NCI-H1105 treated with DMSO at 0.1 percent for 48 hours (cell line): ENCODE measurements around the gene KCNG3.

ENCODE experiments used
- DNase-seq: peaks from one replicate; lab custom pipeline; 2025; lab: John Stamatoyannopoulos, UW

The KCNG3 gene, protein sequence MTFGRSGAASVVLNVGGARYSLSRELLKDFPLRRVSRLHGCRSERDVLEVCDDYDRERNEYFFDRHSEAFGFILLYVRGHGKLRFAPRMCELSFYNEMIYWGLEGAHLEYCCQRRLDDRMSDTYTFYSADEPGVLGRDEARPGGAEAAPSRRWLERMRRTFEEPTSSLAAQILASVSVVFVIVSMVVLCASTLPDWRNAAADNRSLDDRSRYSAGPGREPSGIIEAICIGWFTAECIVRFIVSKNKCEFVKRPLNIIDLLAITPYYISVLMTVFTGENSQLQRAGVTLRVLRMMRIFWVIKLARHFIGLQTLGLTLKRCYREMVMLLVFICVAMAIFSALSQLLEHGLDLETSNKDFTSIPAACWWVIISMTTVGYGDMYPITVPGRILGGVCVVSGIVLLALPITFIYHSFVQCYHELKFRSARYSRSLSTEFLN

DNA sequence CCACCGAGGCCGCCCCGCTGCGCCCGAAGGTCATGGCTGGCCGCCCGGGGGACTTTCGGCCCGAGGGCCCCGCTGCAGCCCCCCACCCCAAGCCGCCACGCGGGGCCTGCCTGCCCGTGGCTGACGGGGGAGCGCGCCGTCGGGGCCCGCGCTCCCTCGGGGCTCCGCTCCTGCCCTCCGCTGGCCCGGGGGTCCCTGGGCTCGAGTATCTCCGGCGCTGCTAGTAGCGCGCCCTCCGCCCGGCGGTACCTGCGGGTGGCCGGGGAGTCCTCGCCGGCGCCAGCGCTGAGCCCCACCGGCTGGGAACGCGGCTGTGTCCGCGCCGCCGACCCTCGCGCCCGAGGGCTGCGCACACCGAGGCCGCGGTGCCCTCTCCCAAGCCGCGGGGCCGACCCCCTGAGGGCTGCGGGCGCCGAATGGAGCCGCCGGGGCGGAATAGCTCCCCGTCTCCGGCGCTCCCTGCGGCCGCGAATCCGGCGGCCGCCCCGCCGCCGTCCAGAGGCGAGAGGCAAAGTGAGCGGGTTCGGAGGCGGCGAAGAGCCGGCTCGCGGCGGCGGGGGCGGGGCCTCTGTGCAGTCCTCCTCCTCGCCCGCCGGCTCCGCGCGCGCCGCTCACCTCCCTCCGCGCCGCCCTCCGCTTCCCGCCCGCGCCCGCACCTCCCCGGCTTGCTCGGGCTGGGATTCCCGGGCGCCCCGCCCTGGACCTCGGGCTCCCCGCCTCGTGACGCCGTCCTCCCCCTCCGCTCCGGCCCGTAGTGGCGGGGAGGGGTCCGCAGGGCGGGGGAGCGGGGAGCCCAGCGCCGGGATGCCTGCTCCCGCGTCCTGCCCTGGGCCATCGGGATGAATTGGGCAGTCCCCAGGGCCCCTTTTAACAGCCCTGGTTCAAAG is at the start of gene KCNG3:
TSS of gene KCNG3 (minus strand) at position 515 of the 887 bp plus-strand sequence. CDS start at position 34, 481 bp downstream.
- peak; percentile 64 for DNase-seq

DNA sequence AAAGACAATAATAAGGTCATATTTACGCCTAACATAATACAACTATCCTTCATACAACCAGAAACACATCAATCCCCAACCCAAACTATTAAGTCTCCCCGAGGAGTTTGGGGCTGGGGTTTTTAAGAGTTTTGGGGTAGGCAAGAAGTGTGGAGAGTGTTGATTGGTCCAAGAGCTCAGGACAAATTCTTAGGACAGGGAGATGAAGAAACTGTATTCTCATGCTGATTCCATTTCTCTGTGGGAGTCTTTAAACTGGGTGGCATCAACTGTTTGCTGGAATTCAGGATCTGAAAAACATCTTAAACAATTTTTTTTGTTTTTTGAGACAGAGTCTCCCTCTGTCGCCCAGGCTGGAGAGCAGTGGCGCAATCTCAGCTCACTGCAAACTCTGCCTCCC is 49.1 kb upstream of the KCNG3 start:
- no peak for DNase-seq

DNA sequence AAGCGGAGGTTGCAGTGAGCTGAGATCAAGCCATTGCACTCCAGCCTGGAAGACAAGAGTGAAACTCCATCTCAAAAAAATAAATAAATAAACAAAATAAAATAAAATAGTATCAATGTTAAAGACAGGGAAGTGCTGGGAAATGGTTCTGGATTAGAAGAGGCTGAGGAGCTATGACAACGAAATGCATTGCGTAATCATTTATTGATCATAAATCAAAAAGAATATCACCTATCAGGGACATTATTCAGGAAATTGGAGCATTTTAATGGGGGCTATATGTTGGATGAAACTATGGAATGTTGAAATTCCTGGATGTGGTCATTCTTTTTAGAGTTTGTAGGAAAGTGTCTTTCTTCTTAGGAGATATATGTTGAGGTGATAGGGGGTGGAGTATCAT is 43.7 kb upstream of the KCNG3 start:
- no peak for DNase-seq

DNA sequence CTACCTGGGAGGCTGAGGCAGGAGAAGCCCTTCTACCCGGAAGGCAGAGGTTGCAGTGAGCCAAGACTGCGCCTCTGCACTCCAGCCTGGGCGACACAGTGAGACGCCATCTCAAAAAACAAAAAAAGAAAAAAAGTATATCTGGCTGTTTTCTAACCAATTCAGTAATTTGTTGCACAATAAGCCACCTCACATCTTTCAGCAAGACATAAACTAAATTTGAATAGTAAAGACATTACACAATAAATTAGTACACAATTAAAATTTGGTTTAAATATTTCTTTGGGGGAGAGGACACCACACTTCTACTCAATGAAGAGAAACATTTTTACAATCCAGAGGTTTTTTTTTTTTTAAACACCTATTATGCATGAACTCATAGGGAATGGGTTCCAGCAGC is 38.6 kb upstream of the KCNG3 start:
- DNase-seq: no peak

DNA sequence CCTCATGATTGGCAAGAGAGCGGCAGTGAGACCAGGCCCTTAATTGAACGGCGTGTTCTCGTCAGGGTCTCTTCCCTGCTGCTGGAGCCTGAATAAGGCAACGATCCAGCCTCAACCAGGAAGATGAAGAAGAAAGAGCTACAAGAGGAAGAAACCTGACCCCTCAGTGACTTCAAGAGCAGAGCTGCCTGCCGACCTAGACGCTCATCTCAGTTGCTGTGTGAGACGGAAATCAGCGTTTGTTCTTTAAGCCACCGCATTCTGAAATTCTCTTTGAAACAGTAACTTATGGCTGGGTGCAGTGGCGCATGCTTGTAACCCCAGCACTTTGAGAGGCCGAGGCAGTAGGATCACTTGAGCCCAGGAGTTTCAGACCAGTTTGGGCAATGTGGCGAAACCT is 29.6 kb upstream of the KCNG3 start:
- no peak for DNase-seq

DNA sequence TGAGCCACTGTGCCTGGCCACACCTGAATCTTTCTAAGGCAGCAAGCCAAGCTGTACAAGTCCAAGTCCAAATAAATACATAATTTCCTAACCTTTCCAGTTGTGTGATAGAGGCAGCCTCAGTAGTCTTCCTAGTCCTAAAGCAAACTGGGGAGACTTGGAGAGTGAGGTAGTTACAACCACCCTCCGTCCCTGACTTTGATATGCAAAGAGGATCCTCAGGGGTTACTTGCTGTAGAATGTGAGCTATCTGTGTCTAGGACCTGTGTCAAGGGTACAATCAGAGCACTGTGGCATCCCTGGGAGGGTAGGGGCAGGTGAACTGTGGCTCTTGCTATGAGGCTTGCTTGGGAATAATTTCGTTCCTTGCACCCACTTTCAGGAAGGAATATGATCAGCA is 28.3 kb upstream of the KCNG3 start:
- no peak for DNase-seq

DNA sequence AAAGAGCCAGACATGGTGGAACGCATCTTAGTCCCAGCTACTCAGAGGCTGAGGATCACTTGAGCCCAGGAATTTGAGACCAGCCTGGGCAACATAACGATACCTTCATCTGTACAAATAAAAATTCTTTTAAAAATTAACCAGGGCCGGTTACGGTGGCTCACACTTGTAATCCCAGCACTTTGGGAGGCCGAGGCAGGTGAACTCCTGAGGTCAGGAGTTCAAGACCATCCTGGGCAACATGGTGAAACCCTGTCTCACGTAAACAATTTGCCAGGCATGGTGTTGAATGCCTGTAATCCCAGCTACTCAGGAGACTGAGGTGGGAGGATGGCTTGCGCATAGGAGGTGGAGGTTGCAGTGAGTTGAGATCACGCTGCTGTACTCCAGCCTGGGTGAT is 25.8 kb upstream of the KCNG3 start:
- DNase-seq: no peak

DNA sequence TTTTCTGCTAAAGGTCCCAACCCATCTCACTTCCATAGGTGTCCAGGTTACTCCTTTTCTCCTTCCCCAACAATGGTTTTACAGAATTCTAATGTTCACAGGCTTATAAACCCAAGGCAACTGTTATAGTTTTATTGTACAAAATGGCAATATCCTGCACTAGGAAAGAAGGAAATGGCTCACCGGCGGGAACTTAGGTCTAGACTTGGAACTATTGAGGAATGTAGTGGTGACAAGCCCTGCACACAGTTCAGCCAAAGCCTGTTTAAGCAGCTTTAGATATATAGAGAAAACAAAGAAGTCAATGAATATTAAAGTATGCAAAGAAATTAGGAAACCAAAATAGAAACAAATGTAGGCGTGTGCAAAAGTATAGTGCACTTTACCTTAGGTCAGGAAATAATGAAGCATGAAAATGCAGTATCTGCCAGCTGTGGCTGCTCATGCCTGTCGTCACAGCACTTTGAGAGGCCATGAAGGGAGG is 22.7 kb upstream of the KCNG3 start:
- no peak for DNase-seq

DNA sequence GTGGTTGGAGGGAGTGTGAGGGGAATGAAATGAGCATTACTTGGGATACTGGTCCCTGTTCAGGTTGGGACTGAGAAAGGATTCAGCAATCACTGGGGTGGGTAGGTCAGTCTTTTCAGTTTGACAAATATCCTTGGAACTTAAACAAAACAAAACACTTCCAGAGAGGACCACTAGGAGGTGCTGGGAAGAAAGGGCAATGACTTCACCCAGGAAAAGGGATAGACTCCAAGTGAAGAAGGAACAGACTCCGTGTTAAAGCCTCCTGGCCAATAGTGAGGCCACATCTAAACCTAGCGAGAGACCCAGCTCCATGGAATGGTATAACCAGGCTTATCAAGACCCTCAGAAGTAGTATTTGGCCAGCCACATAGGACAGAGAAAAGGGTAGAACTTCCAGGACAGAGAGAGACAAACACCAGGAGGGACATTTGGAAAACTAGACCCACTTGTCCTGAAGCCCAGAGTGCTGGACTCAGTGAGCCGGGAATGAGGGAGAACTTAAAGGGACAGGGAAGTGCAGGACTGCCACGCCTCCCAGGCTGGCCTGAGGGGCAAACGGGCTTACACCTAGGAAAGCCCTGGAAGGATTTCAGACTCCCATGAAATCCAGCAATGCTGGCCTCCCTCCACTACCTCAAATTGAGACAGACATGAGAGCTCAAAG is 19.6 kb upstream of the KCNG3 start:
- DNase-seq: no peak

DNA sequence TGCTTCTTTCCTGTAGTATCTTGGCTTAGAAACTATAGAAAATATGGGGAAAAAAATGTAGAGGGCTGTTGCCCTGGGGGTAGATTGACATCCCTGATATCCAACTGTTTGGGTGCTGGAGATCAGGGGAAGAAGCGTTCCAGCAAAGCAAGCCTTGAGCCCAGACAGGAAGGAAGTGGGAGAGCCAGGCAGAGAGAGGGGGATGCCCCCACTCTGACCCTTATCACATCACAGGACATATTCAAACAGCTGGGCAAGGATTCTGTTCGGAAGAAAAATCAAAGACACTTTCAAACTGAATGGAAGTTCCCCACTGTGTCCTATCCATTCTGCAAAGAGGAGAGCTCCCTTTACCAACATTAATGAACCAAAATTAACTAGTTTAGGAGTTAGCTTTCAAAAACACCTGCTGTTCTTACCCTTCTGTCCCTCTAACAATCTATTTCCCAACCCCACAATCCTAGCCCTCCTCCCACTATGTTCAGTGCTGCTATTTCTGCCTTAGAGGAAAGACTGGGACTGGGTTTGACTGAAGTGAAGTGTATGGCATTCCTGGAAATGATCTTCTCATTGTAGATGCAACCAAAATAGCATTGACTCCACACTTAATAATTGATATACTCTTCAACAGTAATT is 16.9 kb upstream of the KCNG3 start:
- no peak for DNase-seq

DNA sequence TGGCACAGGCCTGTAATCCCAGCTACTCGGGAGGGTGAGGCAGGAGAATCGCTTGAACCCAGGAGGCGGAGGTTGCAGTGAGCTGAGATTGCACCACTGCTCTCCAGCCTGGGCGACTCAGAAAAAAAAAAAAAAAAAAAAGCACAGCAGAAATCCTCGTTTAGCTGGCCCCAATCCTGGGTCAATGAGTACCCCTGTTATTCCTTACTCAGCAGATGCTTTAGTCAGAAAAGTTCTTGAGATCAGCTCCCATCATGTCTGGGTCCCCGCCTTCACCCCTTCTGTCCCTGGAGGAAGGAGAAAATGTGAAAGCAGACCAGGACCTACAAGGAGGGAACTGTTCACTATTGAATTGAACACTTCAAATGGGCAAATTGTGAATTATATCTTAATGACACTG is 16.4 kb upstream of the KCNG3 start:
- no peak for DNase-seq

DNA sequence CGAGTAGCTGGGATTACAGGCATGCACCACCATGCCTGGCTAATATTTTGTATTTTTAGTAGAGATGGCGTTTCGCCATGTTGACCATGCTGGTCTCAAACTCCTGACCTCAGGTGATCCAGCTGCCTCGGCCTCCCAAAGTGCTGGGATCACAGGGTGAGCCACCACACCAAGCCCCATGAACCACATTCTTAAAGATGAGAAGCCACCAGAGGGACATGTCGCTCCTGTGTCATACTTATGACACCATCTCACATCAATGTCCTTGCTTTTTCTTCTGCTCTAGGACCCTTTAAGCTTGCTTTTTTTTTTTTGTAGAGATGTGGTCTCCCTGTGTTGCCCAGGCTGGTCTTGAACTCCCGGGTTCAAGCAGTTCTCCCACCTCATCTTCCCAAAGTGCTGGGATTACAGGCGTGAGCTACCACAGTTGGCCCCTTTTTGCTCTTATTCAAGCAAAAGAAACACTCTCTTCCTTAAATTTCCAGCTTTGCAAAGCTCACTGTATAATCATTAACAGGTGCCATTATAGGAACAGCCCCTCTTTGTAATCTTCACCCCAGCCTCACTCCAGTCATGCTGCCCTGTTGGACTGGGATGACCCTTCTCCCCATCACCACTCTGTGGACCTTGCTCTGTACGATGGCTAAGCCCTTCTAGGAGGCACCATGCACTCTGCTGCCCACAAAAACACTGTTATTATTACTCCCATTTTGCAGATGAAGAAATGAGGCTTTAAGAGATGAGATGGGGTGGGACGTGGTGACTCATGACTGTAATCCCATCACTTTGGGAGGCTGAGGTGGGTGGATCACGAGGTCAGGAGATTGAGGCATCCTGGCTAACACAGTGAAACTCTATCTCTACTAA is 10.8 kb upstream of the KCNG3 start:
- DNase-seq: no peak

DNA sequence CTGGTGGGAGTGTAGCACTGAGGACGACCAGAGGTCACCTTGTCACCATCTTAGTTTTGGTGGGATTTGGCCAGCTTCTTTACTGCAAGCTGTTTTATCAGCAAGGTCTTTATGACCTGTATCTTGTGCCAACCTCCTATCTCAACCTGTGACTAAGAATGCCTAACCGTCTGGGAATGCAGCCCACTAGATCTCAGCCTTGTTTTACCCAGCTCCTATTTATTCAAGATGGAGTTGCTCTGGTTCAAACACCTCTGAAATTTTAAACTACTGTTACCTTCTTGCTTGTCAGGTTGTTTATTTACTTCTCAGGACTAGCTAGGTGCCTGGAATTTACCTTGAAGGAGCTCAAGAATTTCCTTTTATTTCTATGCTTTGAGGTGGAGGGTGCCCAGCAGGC is 9.5 kb upstream of the KCNG3 start:
- no peak for DNase-seq

DNA sequence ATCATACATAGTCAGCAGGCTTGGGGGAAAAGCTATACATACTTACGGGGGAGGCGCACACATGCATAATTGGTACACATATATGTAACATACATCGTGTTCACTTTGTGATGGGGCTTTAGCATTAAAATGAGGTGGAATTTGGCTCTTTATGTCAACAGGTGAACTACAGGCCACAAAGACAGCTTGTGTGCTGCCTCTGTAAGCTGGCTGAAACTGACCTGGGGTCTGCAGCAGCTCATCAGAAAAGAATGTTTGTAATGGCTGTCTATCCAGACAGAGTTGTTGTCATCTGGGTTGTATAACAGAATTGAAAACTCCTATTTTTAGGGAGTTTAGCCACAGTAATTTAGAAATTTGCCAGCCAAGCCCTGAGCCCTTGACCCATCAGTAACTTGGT is 4.7 kb upstream of the KCNG3 start:
- no peak for DNase-seq

DNA sequence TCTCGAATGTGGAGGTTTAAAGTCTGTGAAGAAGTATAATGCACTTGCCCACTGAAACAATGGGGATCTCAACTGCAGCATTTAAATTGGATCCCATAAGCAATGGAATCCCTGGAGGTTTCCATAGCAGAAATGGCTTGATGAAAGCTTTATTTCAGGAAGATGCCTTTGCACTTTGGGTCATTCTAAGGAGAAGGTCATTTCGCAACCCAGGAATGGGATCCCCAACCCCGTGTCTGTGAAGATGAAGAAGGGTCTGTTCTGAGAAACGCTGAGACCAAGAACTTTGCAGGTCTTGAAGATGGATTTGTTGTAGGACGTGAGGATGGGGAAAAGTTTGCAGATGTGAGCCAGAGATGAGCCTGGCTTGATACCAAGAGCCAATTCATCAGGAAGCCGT is 1.8 kb upstream of the KCNG3 start:
- no peak for DNase-seq

DNA sequence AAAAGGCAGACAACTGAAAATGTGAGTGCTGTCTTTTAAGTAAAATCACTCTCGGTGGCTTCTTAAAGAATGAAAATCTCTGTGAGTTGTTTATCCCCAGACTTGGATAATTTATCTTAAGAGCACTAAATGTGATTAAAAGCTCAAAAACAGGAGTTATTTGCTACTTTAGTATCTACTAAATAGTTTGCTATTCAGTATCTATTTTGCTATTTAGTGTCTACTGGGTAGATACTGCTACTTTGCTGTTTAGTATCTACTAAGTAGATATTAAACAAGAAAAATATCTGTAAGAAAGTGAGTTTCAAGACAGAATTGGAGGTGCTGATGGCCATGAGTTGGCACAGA is 1.4 kb upstream of the KCNG3 start:
- no peak for DNase-seq

DNA sequence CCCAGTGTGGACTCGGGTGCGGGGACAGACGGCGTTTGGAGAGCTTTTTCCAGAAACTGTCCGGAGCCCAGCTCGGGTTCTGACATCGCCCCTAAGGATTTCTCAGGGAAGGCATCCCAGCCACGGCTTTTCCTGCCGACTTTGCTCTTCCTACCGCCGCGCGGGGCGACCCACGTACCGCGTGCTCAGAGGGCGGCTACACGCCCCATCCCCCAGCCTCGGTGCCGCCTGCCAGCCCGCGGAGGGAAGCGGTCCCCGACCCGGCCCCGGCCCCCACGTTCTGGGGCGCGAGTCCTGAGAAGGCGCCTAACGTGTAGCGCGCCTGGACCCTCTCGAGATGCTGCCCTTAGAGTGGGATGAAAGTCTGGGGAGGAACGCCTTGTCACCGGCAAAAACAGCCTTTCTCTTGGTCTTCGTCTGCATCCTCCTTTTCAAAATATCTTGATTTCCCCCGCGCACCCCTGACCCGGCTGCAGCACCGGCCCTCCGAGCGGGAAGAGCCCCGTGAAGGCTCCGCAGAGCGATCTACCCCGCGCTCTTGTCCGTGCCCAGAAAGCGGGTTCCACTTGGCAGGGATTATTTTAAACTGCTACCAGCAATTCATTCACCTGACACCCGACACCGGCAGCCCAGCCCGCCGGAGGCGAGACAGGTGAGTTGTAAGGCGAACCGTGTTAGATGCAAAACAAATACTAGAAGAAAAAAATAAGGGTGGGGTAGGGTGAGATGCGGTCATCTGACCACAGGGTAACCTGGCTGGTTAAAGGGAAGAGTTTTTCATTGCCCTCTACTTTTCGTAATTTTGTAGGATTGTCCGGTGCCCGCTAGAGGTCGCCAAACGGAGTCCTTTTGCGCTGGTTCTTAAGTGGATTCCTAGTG is 812 bp upstream of the KCNG3 start:
- peak; percentile 93 for DNase-seq

DNA sequence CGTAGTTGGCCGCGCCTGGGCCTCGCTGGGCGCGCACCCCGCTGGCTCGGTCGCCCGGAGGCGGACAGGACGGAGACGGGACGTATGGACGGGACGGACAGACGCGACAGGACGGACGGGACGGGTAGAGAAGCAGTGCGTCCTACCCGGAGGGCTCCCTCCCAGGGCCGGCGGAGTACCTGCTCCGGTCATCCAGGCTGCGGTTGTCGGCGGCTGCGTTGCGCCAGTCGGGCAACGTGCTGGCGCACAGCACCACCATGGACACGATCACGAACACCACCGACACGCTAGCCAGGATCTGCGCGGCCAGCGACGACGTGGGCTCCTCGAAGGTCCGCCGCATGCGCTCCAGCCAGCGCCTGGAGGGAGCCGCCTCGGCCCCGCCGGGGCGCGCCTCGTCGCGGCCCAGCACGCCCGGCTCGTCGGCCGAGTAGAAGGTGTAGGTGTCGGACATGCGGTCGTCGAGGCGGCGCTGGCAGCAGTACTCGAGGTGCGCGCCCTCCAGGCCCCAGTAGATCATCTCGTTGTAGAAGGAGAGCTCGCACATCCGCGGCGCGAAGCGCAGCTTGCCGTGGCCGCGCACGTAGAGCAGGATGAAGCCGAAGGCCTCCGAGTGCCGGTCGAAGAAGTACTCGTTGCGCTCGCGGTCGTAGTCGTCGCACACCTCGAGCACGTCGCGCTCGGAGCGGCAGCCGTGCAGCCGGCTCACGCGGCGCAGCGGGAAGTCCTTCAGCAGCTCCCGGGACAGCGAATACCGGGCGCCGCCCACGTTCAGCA is 903 bp downstream of the KCNG3 start:
- no peak for DNase-seq

DNA sequence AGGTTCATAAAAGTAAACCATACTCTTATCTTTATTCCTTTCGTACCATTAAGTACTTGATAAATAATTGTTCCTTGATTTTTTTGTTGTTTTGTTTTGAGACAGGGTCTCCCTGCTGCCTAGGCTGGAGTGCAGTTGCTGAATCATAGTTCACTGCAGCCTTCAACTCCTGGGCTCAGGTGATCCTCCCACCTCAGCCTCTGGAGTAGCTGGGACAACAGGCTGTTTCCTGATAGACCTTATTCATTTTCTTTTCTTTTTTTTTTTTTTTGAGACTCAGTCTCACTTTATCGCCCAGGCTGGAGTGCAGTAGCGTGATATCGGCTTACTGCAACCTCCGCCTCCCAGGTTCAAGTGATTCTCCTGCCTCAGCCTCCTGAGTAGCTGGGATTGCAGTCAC is 5.5 kb downstream of the KCNG3 start:
- DNase-seq: no peak
